HCT116 (cell line): Measurements from ENCODE around the gene ARMC2. TPM values are rescaled to one million over a fixed set of nuclear protein-coding genes. Genes with fewer than 3 reads are reported as not detected.

ENCODE experiments used
- ATAC-seq: fragments of 200-7000 bp; cut with Tn5 transposase; 2 replicates; pipeline ENCODE4 v1.9.1; 2020; ENCODE audit warnings: mild to moderate bottlenecking, moderate library complexity
- BruUV-seq: library from RNA; stranded (reverse); fragments of 400-500 nt; replicated peaks from 2 replicates; lab custom pipeline; 2021; lab: Mats Ljungman, UMichigan
- CTCF ChIA-PET: fragments of 300-600 bp; sonication (Branson Sonifier 250); formaldehyde crosslinking; loops from one replicate; lab custom pipeline; 2021; ENCODE audit warnings: antibody characterized with exemption; lab: Charles Lee
- POLR2A ChIA-PET: fragments of 300-600, 350-600 bp; sonication (Branson Sonifier 250); formaldehyde crosslinking; loops from one replicate; lab custom pipeline; 2021; ENCODE audit warnings: antibody characterized with exemption; lab: Charles Lee
- RAD21 ChIA-PET, 2 experiments: fragments of 300-600 bp; sonication (Branson Sonifier 250); formaldehyde crosslinking; loops; one replicate each; lab custom pipeline; 2023; ENCODE audit warnings: low total read pairs in 2 of 2; ENCODE audit not compliant: uncharacterized antibody in 2 of 2, unreplicated experiment in 2 of 2, low non-redundant PET in 1 of 2; lab: Charles Lee
- DNase-seq: peaks from one replicate; pipeline ENCODE4 v3.0.0-alpha.2; 2010; ENCODE audit warnings: low read depth, low spot score
- H2AFZ ChIP-seq: fragments of 200-600 bp; shearing (Covaris generic), sonication (generic); 2 replicates; pipeline ENCODE4 v1.6.1; 2017; ENCODE audit warnings: low read depth, mixed run types, mixed read lengths, antibody characterized with exemption, low read length; ENCODE audit not compliant: poor library complexity, severe bottlenecking
- H3K27ac ChIP-seq: 2 replicates; pipeline ENCODE4 v1.5.1; 2012; ENCODE audit warnings: low read depth, low read length
- H3K27me3 ChIP-seq: fragments of 200-600 bp; sonication (generic); 2 replicates; pipeline ENCODE4 v1.6.1; 2016; ENCODE audit warnings: mixed run types, low read length, mixed read lengths; ENCODE audit not compliant: insufficient read depth
- H3K36me3 ChIP-seq, 2 experiments: fragments of 200-500 bp in 1 of 2; fragments of 200-600 bp in 1 of 2; sonication (Bioruptor generic) in 1 of 2; sonication (generic) in 1 of 2; 2 replicates each; pipeline versions ENCODE4 v1.5.1 to v1.6.1; 2014 to 2016; ENCODE audit warnings: low read length in 2 of 2, inconsistent platforms in 1 of 2, mixed read lengths in 1 of 2, mixed run types in 1 of 2; ENCODE audit not compliant: insufficient read depth in 2 of 2, control insufficient read depth in 1 of 2
- H3K4me1 ChIP-seq, 2 experiments: fragments of 200-600 bp in 1 of 2; sonication (generic) in 1 of 2; 2 replicates each; pipeline versions ENCODE4 v1.5.1 to v1.6.1; 2012 to 2017; ENCODE audit warnings: low read length in 2 of 2, inconsistent platforms in 1 of 2, mild to moderate bottlenecking in 1 of 2, mixed read lengths in 1 of 2, mixed run types in 1 of 2, moderate library complexity in 1 of 2; ENCODE audit not compliant: insufficient read depth in 2 of 2, control insufficient read depth in 1 of 2
- H3K4me2 ChIP-seq: fragments of 200-600 bp; sonication (generic); 2 replicates; pipeline ENCODE4 v1.6.1; 2017; ENCODE audit warnings: mixed run types, low read length, mixed read lengths
- H3K4me3 ChIP-seq, 2 experiments: fragments of 200-600 bp in 1 of 2; sonication (generic) in 1 of 2; replicated peaks in 1 of 2; 2 replicates each; pipeline ENCODE4 v1.5.1; 2011 to 2016; ENCODE audit warnings: low read length in 2 of 2, control low read depth in 1 of 2, low read depth in 1 of 2, mild to moderate bottlenecking in 1 of 2, mixed read lengths in 1 of 2, mixed run types in 1 of 2
- H3K79me2 ChIP-seq: fragments of 200-600 bp; sonication (generic); 2 replicates; pipeline ENCODE4 v1.6.1; 2017; ENCODE audit warnings: mild to moderate bottlenecking, mixed run types, low read length, moderate library complexity, mixed read lengths; ENCODE audit not compliant: insufficient read depth
- H3K9ac ChIP-seq: fragments of 200-600 bp; sonication (generic); 2 replicates; pipeline ENCODE4 v1.6.1; 2016; ENCODE audit warnings: low read length, mixed read lengths
- H3K9me2 ChIP-seq: fragments of 200-600 bp; sonication (generic), shearing (Covaris generic); 2 replicates; pipeline ENCODE4 v1.6.1; 2017; ENCODE audit warnings: mixed run types, mild to moderate bottlenecking, moderate library complexity; ENCODE audit not compliant: insufficient read depth
- H3K9me3 ChIP-seq, 2 experiments: fragments of 200-500 bp in 1 of 2; fragments of 200-600 bp in 1 of 2; sonication (Bioruptor generic) in 1 of 2; sonication (generic) in 1 of 2; 2 replicates each; pipeline ENCODE4 v1.6.1; 2014 to 2017; ENCODE audit warnings: low read length in 2 of 2, mixed read lengths in 2 of 2, inconsistent platforms in 1 of 2, low read depth in 1 of 2, mild to moderate bottlenecking in 1 of 2, mixed run types in 1 of 2, moderate library complexity in 1 of 2; ENCODE audit not compliant: control insufficient read depth in 1 of 2, insufficient read depth in 1 of 2
- H4K20me1 ChIP-seq: fragments of 200-600 bp; sonication (generic), shearing (Covaris generic); 2 replicates; pipeline ENCODE4 v1.6.1; 2017; ENCODE audit warnings: mixed run types, mild to moderate bottlenecking, moderate library complexity; ENCODE audit not compliant: insufficient read depth
- CBX3 ChIP-seq: IDR thresholded peaks from 2 replicates; pipeline ENCODE4 v1.6.1; 2012; ENCODE audit warnings: low read depth
- EGR1 ChIP-seq: IDR thresholded peaks from 2 replicates; pipeline ENCODE4 v1.6.1; 2012; ENCODE audit warnings: low read depth
- ELF1 ChIP-seq: IDR thresholded peaks from 2 replicates; pipeline ENCODE4 v1.6.1; 2012; ENCODE audit warnings: low read depth, borderline replicate concordance
- EZH2phosphoT487 ChIP-seq: fragments of 200-600 bp; IDR thresholded peaks from 2 replicates; pipeline ENCODE4 v1.6.1; 2018; ENCODE audit warnings: antibody characterized with exemption, borderline replicate concordance
- FOSL1 ChIP-seq: IDR thresholded peaks from 2 replicates; pipeline ENCODE4 v1.6.1; 2012; ENCODE audit warnings: low read depth
- JUND ChIP-seq: IDR thresholded peaks from 2 replicates; pipeline ENCODE4 v1.6.1; 2012
- POLR2AphosphoS5 ChIP-seq: IDR thresholded peaks from 2 replicates; pipeline ENCODE4 v1.6.1; 2011; ENCODE audit warnings: mild to moderate bottlenecking, low read depth, low read length, moderate library complexity
- RAD21 ChIP-seq: IDR thresholded peaks from 2 replicates; pipeline ENCODE4 v1.6.1; 2012; ENCODE audit warnings: low read depth, mild to moderate bottlenecking
- SP1 ChIP-seq: IDR thresholded peaks from 2 replicates; pipeline ENCODE4 v1.6.1; 2012; ENCODE audit warnings: low read depth
- SRF ChIP-seq: IDR thresholded peaks from 2 replicates; pipeline ENCODE4 v1.6.1; 2012; ENCODE audit warnings: low read depth
- TCF7L2 ChIP-seq: IDR thresholded peaks from 2 replicates; pipeline ENCODE4 v1.7.0; 2011; ENCODE audit warnings: borderline replicate concordance, inconsistent platforms; ENCODE audit not compliant: insufficient read depth, insufficient read length; ENCODE audit errors: extremely low read depth
- YY1 ChIP-seq: IDR thresholded peaks from 2 replicates; pipeline ENCODE4 v1.6.1; 2011; ENCODE audit warnings: low read length, low read depth, moderate library complexity, mild to moderate bottlenecking; ENCODE audit not compliant: insufficient replicate concordance; ENCODE audit errors: extremely low read depth
- ZNF274 ChIP-seq: fragments of 200-500 bp; sonication (Bioruptor generic); IDR thresholded peaks from 2 replicates; pipeline ENCODE4 v1.6.1; 2014; ENCODE audit warnings: mild to moderate bottlenecking, low read depth, low read length, inconsistent platforms
- intact Hi-C: fragments of 100-400 bp; cut with micrococcal nuclease; formaldehyde crosslinking; loops from 2 replicates; pipeline ENCODE4 v1.10.0; 2022
- total RNA-seq: library from RNA; stranded (reverse); gene quantifications from one replicate; pipeline ENCODE4 v1.2.1, GENCODE V29; 2021; ENCODE audit not compliant: unreplicated experiment
- TF ChIP-seq, protein P1 (sequence below): IDR thresholded peaks from 2 replicates; pipeline ENCODE4 v1.6.1; 2012; ENCODE audit warnings: low read depth

The ARMC2 gene
- total RNA-seq, 1 experiment from 2014 or later: 3.6 TPM

DNA sequence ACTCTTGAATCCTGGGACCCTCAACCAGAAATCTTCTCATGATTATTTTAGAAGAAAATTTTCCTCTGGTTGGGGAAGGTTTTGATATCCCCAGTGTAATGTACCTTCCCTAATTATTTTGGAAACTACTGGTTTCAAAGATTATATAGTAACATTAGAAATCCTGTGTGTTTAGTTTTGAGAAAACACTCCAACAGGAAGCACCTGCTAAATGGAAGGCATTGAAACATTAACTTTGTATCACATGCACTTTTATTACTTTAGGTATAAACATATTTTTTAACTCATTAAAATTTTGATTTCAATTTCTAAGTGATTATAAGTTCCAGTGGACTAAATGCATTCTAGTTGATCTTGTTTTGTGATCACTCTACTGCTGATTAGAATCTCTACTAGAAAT lies 137.1 kb downstream of the ARMC2 start:
- no peak overlapping the region for H3K4me2 ChIP-seq
- BruUV-seq: no TSS peak
- H3K79me2 ChIP-seq: no peaks in the 10 kb centered on the region
- H3K36me3 ChIP-seq: no peaks in the 10 kb centered on the region
- H3K27me3 ChIP-seq: no peaks in the 10 kb centered on the region
- no peaks in the 10 kb centered on the region for H3K9me3 ChIP-seq
- H2AFZ ChIP-seq: no peak overlapping the region
- no peak overlapping the region for H3K9ac ChIP-seq
- no peak overlapping the region for H3K4me3 ChIP-seq
- CTCF ChIA-PET: no interaction called here
- ATAC-seq (no peak), DNase-seq (no peak)
- TF ChIP-seq FOSL1: no peak
- TF ChIP-seq TCF7L2: no peak
- TF ChIP-seq, protein P1, sequence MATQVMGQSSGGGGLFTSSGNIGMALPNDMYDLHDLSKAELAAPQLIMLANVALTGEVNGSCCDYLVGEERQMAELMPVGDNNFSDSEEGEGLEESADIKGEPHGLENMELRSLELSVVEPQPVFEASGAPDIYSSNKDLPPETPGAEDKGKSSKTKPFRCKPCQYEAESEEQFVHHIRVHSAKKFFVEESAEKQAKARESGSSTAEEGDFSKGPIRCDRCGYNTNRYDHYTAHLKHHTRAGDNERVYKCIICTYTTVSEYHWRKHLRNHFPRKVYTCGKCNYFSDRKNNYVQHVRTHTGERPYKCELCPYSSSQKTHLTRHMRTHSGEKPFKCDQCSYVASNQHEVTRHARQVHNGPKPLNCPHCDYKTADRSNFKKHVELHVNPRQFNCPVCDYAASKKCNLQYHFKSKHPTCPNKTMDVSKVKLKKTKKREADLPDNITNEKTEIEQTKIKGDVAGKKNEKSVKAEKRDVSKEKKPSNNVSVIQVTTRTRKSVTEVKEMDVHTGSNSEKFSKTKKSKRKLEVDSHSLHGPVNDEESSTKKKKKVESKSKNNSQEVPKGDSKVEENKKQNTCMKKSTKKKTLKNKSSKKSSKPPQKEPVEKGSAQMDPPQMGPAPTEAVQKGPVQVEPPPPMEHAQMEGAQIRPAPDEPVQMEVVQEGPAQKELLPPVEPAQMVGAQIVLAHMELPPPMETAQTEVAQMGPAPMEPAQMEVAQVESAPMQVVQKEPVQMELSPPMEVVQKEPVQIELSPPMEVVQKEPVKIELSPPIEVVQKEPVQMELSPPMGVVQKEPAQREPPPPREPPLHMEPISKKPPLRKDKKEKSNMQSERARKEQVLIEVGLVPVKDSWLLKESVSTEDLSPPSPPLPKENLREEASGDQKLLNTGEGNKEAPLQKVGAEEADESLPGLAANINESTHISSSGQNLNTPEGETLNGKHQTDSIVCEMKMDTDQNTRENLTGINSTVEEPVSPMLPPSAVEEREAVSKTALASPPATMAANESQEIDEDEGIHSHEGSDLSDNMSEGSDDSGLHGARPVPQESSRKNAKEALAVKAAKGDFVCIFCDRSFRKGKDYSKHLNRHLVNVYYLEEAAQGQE: no peak
- TF ChIP-seq SRF: no peak
- no peak overlapping the region for H3K27ac ChIP-seq
- intact Hi-C loops: no loop called here
- RAD21 ChIA-PET: no interaction called here
- H3K4me1 ChIP-seq: no peaks in the 10 kb centered on the region
- POLR2A ChIA-PET: no interaction called here
- no peaks in the 10 kb centered on the region for H3K9me2 ChIP-seq
- H4K20me1 ChIP-seq: no peaks in the 10 kb centered on the region

GRCh38 chr6:108987156-108987555 lies 138.9 kb downstream of the ARMC2 start:
- Histone ChIP-seq H3K79me2 (no peaks in the 10 kb centered on the region), H3K4me3 (no peak overlapping the region), H3K9me2 (no peaks in the 10 kb centered on the region), H3K36me3 (peaks cover 0 to 3% of the 10 kb centered on the region in 2 experiments; a peak in 1 of 4 replicates), H2AFZ (no peak overlapping the region), H3K9ac (no peak overlapping the region), H4K20me1 (no peaks in the 10 kb centered on the region), H3K4me1 (no peaks in the 10 kb centered on the region), H3K4me2 (no peak overlapping the region), H3K27ac (no peak overlapping the region), H3K27me3 (no peaks in the 10 kb centered on the region), H3K9me3 (no peaks in the 10 kb centered on the region)
- no TSS peak for BruUV-seq
- RAD21 ChIA-PET: no interaction called here
- no peak for ATAC-seq
- DNase-seq: no peak
- intact Hi-C loops: no loop called here
- POLR2A ChIA-PET: no interaction called here
- CTCF ChIA-PET: no interaction called here
- TF ChIP-seq POLR2AphosphoS5: no peak
- TF ChIP-seq JUND: no peak
- TF ChIP-seq RAD21: no peak
- TF ChIP-seq, protein P1: no peak
- TF ChIP-seq ZNF274: no peak
- TF ChIP-seq FOSL1: no peak
- TF ChIP-seq ELF1: no peak
- TF ChIP-seq TCF7L2: no peak
- TF ChIP-seq CBX3: no peak
- TF ChIP-seq EGR1: no peak
- TF ChIP-seq YY1: no peak
- TF ChIP-seq SP1: no peak
- no peak for TF ChIP-seq SRF
- TF ChIP-seq EZH2phosphoT487: no peak
